HepG2 (cell line): ENCODE data around the gene CMYA5.

Experiments
- CREM ChIP-seq, 2 experiments: sonication (generic) in 1 of 2; formaldehyde crosslinking in 1 of 2; IDR thresholded peaks; 2 replicates each; pipeline versions ENCODE4 v1.4.0 to v1.6.1; 2016 to 2020; ENCODE audit warnings: antibody characterized with exemption in 1 of 2, mild to moderate bottlenecking in 1 of 2, missing genetic modification reagents in 1 of 2
- REPIN1 ChIP-seq: sonication (generic); formaldehyde crosslinking; IDR thresholded peaks from 2 replicates; pipeline ENCODE4 v1.8.0; 2022; ENCODE audit warnings: missing genetic modification reagents, low read depth, mild to moderate bottlenecking, borderline replicate concordance
- ZNF776 ChIP-seq: sonication (generic); formaldehyde crosslinking; IDR thresholded peaks from 2 replicates; pipeline ENCODE4 v1.4.0; 2020; ENCODE audit warnings: mild to moderate bottlenecking, missing genetic modification reagents
- TF ChIP-seq, protein P1 (sequence below): sonication (generic); formaldehyde crosslinking; IDR thresholded peaks from 2 replicates; pipeline ENCODE4 v1.5.0; 2020; ENCODE audit warnings: missing genetic modification reagents, mild to moderate bottlenecking, borderline replicate concordance

DNA sequence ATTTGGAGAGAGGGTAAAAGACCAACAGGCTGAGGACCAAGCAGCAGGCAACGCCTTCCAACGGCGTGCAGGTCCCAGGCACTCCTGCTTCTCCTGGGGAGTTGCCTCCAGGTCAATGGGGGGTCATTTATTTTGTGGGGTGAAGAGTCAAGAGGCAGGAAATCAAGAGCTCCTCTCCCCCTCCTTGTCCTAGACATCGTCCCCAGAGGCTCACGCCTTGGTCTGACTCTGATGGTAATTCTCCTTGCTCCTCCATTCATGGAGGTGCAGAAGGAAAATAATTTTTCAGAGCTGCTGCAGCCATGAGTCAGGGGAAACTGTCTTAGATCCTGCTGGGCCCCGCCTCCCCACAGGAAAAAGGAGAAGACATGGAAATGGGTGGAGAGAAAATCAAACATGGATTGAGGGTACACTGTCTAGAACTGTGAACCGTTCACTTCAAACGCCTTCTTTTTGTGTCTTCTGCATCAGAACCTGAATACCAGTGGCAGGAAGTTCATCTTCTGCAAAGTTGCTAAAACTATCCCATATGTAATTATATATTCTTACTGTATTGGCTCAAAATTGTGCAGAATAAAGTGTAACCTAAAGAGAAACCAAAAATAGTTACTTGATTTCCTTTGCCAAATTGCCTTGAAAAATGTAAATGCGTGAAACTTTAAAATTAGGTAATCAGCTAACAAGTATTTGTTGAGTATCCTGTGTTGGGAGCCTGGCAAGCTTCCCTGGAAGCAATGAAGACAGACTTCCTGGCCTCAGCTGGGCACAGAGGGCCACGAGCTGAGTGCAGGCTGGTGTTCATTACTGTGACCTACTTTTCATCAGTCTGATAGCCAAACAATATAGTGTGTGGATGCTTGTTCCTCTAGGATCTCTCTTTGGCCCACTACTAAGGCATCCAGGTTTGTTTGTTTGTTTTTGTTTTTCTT, 142.0 kb downstream of the CMYA5 start:
- TF ChIP-seq REPIN1 (CRISPR knock-in tag) (no peak), CREM (IDR thresholded peaks at IDR 0.05) (no peak), CREM (CRISPR knock-in tag; IDR thresholded peaks at IDR 0.05) (no peak), ZNF776 (CRISPR knock-in tag) (no peak)
- TF ChIP-seq, protein P1, sequence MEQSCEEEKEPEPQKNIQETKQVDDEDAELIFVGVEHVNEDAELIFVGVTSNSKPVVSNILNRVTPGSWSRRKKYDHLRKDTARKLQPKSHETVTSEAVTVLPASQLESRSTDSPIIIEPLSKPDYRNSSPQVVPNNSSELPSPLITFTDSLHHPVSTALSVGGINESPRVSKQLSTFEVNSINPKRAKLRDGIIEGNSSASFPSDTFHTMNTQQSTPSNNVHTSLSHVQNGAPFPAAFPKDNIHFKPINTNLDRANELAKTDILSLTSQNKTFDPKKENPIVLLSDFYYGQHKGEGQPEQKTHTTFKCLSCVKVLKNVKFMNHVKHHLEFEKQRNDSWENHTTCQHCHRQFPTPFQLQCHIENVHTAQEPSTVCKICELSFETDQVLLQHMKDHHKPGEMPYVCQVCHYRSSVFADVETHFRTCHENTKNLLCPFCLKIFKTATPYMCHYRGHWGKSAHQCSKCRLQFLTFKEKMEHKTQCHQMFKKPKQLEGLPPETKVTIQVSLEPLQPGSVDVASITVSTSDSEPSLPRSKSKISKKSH (CRISPR knock-in tag): no peak
